Measurements from ENCODE around the gene CLCF1. TPM values are rescaled to one million over a fixed set of nuclear protein-coding genes. Genes with fewer than 3 reads are reported as not detected.

Gene CLCF1
- total RNA-seq, 6 experiments from 2014 or later: 8.9 to 12.8 (median 10.5) TPM

- no peaks in the 10 kb centered on the region for H3K9me3 Mint-ChIP-seq
- DNase-seq: no peak
- peaks cover 6% of the 10 kb centered on the region for H3K27me3 Mint-ChIP-seq (ENCODE audit: insufficient read depth)
- peaks cover 54% of the 10 kb centered on the region for H3K4me1 Mint-ChIP-seq (ENCODE audit: low read depth)
- TF ChIP-seq, protein P1, sequence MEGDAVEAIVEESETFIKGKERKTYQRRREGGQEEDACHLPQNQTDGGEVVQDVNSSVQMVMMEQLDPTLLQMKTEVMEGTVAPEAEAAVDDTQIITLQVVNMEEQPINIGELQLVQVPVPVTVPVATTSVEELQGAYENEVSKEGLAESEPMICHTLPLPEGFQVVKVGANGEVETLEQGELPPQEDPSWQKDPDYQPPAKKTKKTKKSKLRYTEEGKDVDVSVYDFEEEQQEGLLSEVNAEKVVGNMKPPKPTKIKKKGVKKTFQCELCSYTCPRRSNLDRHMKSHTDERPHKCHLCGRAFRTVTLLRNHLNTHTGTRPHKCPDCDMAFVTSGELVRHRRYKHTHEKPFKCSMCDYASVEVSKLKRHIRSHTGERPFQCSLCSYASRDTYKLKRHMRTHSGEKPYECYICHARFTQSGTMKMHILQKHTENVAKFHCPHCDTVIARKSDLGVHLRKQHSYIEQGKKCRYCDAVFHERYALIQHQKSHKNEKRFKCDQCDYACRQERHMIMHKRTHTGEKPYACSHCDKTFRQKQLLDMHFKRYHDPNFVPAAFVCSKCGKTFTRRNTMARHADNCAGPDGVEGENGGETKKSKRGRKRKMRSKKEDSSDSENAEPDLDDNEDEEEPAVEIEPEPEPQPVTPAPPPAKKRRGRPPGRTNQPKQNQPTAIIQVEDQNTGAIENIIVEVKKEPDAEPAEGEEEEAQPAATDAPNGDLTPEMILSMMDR (IDR thresholded peaks at IDR 0.05): no peak
- H3K27ac Mint-ChIP-seq: peak overlapping the region; percentile 2; the same call in 1 of the 2 replicates
- no peak overlapping the region for H3K4me3 Mint-ChIP-seq
- H3K36me3 Mint-ChIP-seq (ENCODE audit: low read depth): no peaks in the 10 kb centered on the region
Measured at GRCh38 chr11:67349036-67349435, 24.4 kb downstream of the CLCF1 start.

DNA sequence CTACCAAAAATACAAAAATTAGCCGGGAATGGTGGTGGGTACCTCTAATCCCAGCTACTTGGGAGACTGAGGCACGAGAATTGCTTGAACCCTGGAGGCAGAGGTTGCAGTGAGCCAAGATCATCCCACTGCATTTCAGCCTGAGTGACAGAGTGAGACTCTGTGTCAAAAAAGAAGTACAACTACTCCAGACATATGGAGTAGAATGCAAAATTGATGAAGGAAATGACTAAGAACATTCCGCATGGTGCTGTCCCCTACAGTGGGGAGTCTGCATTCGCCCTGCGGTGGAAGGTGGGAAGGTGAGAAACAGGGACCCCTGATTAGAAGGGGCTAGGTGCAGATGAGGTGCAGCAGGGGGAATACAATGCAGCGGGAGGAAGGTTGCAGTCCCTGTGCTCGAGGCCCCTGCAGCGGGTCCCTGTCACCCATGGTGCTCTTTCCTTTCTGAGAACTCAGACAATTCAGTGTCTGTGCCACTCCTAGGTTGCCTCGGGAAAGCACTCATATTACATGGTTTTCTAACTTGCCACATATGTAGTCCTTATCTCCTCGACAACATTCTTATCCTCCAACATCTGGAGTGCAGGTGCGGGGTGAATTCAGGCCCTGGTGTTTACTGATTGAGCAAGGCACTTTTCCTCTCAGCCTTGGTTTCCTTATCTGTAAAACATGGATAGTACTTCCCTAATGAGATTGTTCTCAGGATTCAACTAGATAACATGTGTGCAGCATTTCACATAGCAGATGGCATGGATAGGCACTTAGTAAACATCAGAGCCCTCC lies 25.2 kb downstream of the CLCF1 start:
- no peaks in the 10 kb centered on the region for H3K36me3 Mint-ChIP-seq (ENCODE audit: low read depth)
- TF ChIP-seq, protein P1 (IDR thresholded peaks at IDR 0.05): no peak
- no peaks in the 10 kb centered on the region for H3K9me3 Mint-ChIP-seq
- peaks cover 4% of the 10 kb centered on the region for H3K27me3 Mint-ChIP-seq (ENCODE audit: insufficient read depth)
- peaks cover 50% of the 10 kb centered on the region for H3K4me1 Mint-ChIP-seq (ENCODE audit: low read depth)
- DNase-seq: no peak
- H3K4me3 Mint-ChIP-seq: no peak overlapping the region
- H3K27ac Mint-ChIP-seq: peak overlapping the region; percentile 46; the same call in 1 of the 2 replicates

GRCh38 chr11:67345920-67346819 lies 27.2 kb downstream of the CLCF1 start:
- Mint-ChIP-seq H3K9me3 (no peaks in the 10 kb centered on the region), H3K36me3 (ENCODE audit: low read depth) (no peaks in the 10 kb centered on the region), H3K4me3 (no peak overlapping the region; the same call in 1 of the 2 replicates), H3K27ac (peak overlapping the region; percentile 56; the same call in 1 of the 2 replicates), H3K27me3 (ENCODE audit: insufficient read depth) (peaks cover 2% of the 10 kb centered on the region), H3K4me1 (ENCODE audit: low read depth) (peaks cover 44% of the 10 kb centered on the region)
- TF ChIP-seq, protein P1 (IDR thresholded peaks at IDR 0.05): peak; percentile 86
- peak; percentile 55 for DNase-seq

DNA sequence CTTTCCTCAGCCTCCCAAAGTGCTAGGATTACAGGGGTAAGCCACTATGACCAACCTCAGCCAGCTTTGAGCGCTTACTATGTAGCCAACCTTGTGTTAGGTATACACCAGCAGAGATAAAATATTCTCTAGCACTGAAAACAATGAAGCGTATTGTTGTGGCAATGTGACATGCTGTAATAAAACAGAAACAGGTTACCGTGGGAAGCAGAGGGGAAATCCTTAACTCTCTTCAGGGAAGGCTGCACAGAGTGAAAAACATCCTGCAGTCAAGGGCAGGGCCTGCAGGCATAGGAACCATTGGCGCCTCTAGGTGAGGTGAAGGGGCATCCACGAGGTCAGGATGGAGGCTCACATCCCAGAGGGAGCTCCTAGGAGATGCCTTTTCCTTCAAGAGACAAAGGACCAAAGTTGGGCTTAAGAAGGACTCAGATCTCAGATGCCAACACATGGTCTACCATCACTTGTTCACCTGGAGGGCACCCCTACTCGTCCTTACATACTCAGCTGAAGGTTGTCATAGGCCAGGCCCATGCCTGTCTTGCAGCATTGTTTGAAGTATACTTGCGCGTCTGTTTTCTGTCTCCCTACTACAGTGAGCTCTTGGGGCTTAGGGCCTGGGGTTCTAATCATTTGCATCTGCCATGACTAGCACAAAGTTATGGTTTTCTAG lies 28.0 kb downstream of the CLCF1 start:
- DNase-seq: no peak
- Mint-ChIP-seq H3K4me1 (ENCODE audit: low read depth) (peaks cover 41% of the 10 kb centered on the region), H3K27ac (no peak overlapping the region), H3K9me3 (no peaks in the 10 kb centered on the region), H3K4me3 (no peak overlapping the region), H3K36me3 (ENCODE audit: low read depth) (no peaks in the 10 kb centered on the region), H3K27me3 (ENCODE audit: insufficient read depth) (peaks cover 2% of the 10 kb centered on the region)
- TF ChIP-seq, protein P1 (IDR thresholded peaks at IDR 0.05): no peak

DNA sequence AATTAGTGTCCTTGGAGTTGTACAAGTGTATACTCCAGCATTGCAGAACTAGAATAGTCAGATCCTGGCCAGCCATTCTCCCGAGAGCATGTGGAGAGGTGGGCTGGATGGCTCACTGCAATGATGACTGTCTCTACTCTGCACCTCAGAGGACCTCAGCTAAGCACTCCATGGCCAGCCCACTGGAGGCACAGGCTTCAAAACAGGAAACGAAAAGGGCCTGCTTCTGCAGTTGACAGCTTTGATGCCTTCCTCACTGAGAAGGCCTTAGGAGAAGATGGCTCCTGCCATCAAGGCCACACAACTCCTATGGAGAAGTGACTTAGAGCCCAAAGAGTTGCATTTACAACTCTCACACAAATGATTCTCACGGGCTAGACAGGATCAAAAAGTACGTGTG lies 29.1 kb downstream of the CLCF1 start:
- no peak overlapping the region for H3K27ac Mint-ChIP-seq
- DNase-seq: no peak
- peaks cover 2% of the 10 kb centered on the region for H3K27me3 Mint-ChIP-seq (ENCODE audit: insufficient read depth)
- TF ChIP-seq, protein P1 (IDR thresholded peaks at IDR 0.05): no peak
- H3K4me3 Mint-ChIP-seq: no peak overlapping the region
- H3K4me1 Mint-ChIP-seq (ENCODE audit: low read depth): peaks cover 34% of the 10 kb centered on the region
- H3K9me3 Mint-ChIP-seq: no peaks in the 10 kb centered on the region
- no peaks in the 10 kb centered on the region for H3K36me3 Mint-ChIP-seq (ENCODE audit: low read depth)

Measured in HFFc6 (cell line).